ENCODE results near the gene GORASP2.

Gene GORASP2

GRCh38 chr2:170975127-170975942 is 46.3 kb downstream of the GORASP2 start:
- H3K36me3 Mint-ChIP-seq (ENCODE audit: low read depth) = no peaks in the 10 kb centered on the region
- peaks cover 14% of the 10 kb centered on the region for H3K4me1 Mint-ChIP-seq (ENCODE audit: low read depth)
- peaks cover 22% of the 10 kb centered on the region for H3K27me3 Mint-ChIP-seq
- no peak overlapping the region for H3K27ac Mint-ChIP-seq
- no peak overlapping the region for H3K4me3 Mint-ChIP-seq
- H3K9me3 Mint-ChIP-seq = no peaks in the 10 kb centered on the region
- intact Hi-C loops (cut with micrococcal nuclease) = loop anchor here (10.0 kb wide), 1 partner anchor 179 kb away; no protein-coding TSS in a partner anchor

- H3K27ac Mint-ChIP-seq = no peak overlapping the region
- H3K4me1 Mint-ChIP-seq (ENCODE audit: low read depth) = peaks cover 14% of the 10 kb centered on the region
- intact Hi-C loops (cut with micrococcal nuclease) = loop anchor here (10.0 kb wide), 1 partner anchor 179 kb away; no protein-coding TSS in a partner anchor
- no peaks in the 10 kb centered on the region for H3K9me3 Mint-ChIP-seq
- no peaks in the 10 kb centered on the region for H3K36me3 Mint-ChIP-seq (ENCODE audit: low read depth)
- no peak overlapping the region for H3K4me3 Mint-ChIP-seq
- peaks cover 23% of the 10 kb centered on the region for H3K27me3 Mint-ChIP-seq
Observed at GRCh38 chr2:170975943-170976270, 46.9 kb downstream of the GORASP2 start.

GRCh38 chr2:170984079-170984478 is 55.0 kb downstream of the GORASP2 start:
- intact Hi-C loops (cut with micrococcal nuclease) = no loop called here
- H3K27me3 Mint-ChIP-seq = peaks cover 19% of the 10 kb centered on the region

GRCh38 chr2:170985407-170985806 is 56.4 kb downstream of the GORASP2 start:
- peaks cover 19% of the 10 kb centered on the region for H3K27me3 Mint-ChIP-seq
- no peak overlapping the region for H3K4me3 Mint-ChIP-seq
- no peaks in the 10 kb centered on the region for H3K4me1 Mint-ChIP-seq (ENCODE audit: low read depth)
- intact Hi-C loops (cut with micrococcal nuclease) = no loop called here
- H3K9me3 Mint-ChIP-seq = no peaks in the 10 kb centered on the region
- H3K27ac Mint-ChIP-seq = no peak overlapping the region
- peaks cover 32% of the 10 kb centered on the region for H3K36me3 Mint-ChIP-seq (ENCODE audit: low read depth)

More at GRCh38 chr2:170984079-170984478, 55.0 kb downstream of the GORASP2 start:
- Mint-ChIP-seq H3K27ac (no peak overlapping the region), H3K4me3 (no peak overlapping the region), H3K4me1 (ENCODE audit: low read depth) (no peaks in the 10 kb centered on the region), H3K36me3 (ENCODE audit: low read depth) (peaks cover 22% of the 10 kb centered on the region), H3K9me3 (no peaks in the 10 kb centered on the region)

DNA sequence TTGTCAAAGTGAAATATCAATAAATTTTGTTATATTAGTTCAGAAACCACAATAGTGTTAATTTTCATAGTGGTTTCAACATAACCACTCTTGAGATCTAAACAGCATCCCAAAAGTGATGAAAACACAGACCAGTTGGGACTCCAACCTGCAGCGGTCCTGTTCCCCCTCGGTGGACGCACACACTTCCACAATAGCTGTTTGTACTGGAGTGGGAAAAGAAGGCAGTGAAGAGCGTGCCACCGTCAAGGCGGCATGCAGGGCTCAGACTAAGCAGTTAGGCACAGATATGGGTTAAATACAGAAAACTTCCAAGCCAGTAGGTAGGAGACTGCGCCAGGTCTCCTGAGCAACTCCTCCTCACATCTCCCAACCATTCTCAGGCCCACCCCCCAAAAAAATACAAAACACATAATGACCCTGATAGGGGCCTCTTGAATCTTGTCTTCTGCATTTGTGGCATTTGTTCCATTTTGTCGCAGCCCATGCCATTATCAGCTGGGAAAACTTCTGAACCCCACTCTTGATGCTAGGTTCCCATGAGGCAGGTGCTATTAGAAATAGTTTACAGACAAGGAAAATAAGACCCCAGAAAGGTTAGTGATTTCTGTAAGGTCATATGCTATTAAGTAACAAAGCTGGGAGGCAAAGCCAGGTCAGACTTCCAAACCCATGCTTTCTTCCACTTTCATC is 57.7 kb downstream of the GORASP2 start:
- peaks cover 45% of the 10 kb centered on the region for H3K36me3 Mint-ChIP-seq (ENCODE audit: low read depth)
- H3K4me1 Mint-ChIP-seq (ENCODE audit: low read depth) = no peaks in the 10 kb centered on the region
- H3K4me3 Mint-ChIP-seq = no peak overlapping the region
- no peaks in the 10 kb centered on the region for H3K9me3 Mint-ChIP-seq
- no peak overlapping the region for H3K27ac Mint-ChIP-seq
- intact Hi-C loops (cut with micrococcal nuclease) = no loop called here
- peaks cover 12% of the 10 kb centered on the region for H3K27me3 Mint-ChIP-seq

DNA sequence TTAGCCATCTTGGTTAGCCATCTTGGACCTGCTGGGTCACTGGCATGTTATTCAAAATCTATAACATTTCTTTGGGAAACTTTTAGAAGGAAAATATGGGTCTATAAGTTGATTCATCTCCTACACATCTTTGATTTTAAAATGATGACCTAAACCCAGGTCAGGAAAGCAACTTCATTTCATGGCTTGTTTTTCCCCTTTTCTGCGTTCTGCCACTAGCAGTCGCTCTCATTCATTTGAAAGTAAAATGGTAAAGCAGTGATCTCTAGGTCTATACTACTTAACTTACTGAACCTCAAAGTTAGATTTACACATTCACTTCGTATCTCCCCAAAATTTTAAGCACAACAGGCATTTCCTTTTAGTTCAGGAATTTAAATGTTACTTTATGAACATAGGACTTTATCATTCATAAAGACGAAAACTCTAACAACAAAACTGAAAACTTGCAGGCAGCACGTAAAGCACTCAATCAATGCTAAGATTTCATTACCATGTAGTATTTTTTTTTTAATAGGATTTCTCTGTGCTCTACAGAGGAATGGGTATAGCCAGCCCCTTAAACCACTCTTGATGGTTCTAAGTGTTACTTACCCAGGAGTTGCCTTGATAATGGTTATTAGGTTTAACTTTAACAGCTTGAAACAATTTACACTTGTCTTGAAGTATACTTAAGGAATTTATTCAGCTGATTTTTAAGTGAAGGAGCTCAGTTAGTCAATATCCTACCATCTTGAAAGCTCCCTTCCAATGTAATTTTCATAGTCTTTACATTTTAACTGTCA is 62.5 kb downstream of the GORASP2 start:
- Mint-ChIP-seq H3K27ac (no peak overlapping the region), H3K4me1 (ENCODE audit: low read depth) (no peaks in the 10 kb centered on the region), H3K4me3 (no peak overlapping the region), H3K36me3 (ENCODE audit: low read depth) (peaks cover 85% of the 10 kb centered on the region), H3K9me3 (no peaks in the 10 kb centered on the region), H3K27me3 (no peaks in the 10 kb centered on the region)
- intact Hi-C loops (cut with micrococcal nuclease) = no loop called here

GRCh38 chr2:170996316-170996715 is 67.3 kb downstream of the GORASP2 start:
- H3K9me3 Mint-ChIP-seq = no peaks in the 10 kb centered on the region
- intact Hi-C loops (cut with micrococcal nuclease) = no loop called here
- no peaks in the 10 kb centered on the region for H3K27me3 Mint-ChIP-seq
- no peak overlapping the region for H3K4me3 Mint-ChIP-seq
- H3K36me3 Mint-ChIP-seq (ENCODE audit: low read depth) = peaks cover 74% of the 10 kb centered on the region
- H3K4me1 Mint-ChIP-seq (ENCODE audit: low read depth) = no peaks in the 10 kb centered on the region
- H3K27ac Mint-ChIP-seq = no peak overlapping the region

DNA sequence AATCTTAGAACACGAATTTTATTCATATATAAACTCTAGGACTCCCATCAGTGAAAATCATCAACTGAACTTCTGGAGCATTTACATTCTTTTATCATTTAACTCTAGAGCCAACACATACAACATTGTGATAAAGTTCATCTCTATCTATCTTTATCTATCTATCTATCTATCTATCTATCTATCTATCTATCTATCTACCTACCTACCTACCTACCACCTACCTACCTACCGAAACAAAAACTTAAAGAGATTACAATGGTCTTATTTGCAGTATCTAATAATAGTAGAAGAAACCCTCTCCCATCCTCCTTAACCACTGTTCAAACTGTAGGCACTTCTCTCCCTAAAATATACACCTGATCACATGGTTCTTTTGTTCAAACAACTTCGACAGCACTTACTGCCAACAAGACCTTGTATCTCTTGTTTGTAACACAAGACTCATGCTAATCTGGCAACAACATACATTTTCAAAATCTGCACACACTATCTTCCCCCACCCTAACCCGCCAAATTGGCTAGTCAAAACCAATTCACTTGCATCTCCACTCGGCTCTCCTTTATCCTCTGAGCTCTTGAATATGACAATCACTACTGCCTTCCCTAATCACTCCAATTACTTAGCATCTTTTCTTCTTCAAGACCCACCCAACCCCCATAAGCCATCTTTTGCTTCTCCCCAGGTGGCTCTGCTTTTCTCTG is 69.0 kb downstream of the GORASP2 start:
- intact Hi-C loops (cut with micrococcal nuclease) = no loop called here
- no peaks in the 10 kb centered on the region for H3K9me3 Mint-ChIP-seq
- peaks cover 76% of the 10 kb centered on the region for H3K36me3 Mint-ChIP-seq (ENCODE audit: low read depth)
- no peak overlapping the region for H3K27ac Mint-ChIP-seq
- no peaks in the 10 kb centered on the region for H3K4me1 Mint-ChIP-seq (ENCODE audit: low read depth)
- no peak overlapping the region for H3K4me3 Mint-ChIP-seq
- H3K27me3 Mint-ChIP-seq = no peaks in the 10 kb centered on the region

GRCh38 chr2:170999654-171000053 is 70.6 kb downstream of the GORASP2 start:
- H3K27ac Mint-ChIP-seq = no peak overlapping the region
- no peaks in the 10 kb centered on the region for H3K4me1 Mint-ChIP-seq (ENCODE audit: low read depth)
- peaks cover 78% of the 10 kb centered on the region for H3K36me3 Mint-ChIP-seq (ENCODE audit: low read depth)
- intact Hi-C loops (cut with micrococcal nuclease) = no loop called here
- no peaks in the 10 kb centered on the region for H3K9me3 Mint-ChIP-seq
- no peak overlapping the region for H3K4me3 Mint-ChIP-seq
- H3K27me3 Mint-ChIP-seq = no peaks in the 10 kb centered on the region

- no peaks in the 10 kb centered on the region for H3K9me3 Mint-ChIP-seq
- intact Hi-C loops (cut with micrococcal nuclease) = no loop called here
- H3K27ac Mint-ChIP-seq = no peak overlapping the region
- peaks cover 86% of the 10 kb centered on the region for H3K36me3 Mint-ChIP-seq (ENCODE audit: low read depth)
- H3K4me3 Mint-ChIP-seq = no peak overlapping the region
- no peaks in the 10 kb centered on the region for H3K27me3 Mint-ChIP-seq
- H3K4me1 Mint-ChIP-seq (ENCODE audit: low read depth) = no peaks in the 10 kb centered on the region
Observed at GRCh38 chr2:171004363-171004762, 75.3 kb downstream of the GORASP2 start.

DNA sequence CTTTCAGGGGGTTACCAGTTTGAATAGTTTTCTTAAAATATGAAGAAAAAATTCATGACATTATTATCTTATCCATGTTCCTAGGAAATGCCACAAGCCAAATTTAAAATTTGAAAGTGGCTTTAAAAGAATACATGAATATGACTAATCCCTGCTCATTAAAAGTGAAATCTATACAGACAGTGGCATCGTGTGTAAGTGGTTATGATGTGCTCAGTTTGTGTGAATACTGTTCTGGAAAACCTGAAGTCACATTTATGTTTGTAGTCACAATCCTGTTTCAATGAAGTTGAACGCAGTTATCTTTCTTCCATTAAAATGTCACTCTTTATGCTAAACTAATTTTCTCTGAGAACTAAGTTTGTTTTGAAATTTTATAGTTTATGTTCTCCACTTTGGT is 75.8 kb downstream of the GORASP2 start:
- intact Hi-C loops (cut with micrococcal nuclease) = no loop called here
- H3K4me3 Mint-ChIP-seq = no peak overlapping the region
- no peak overlapping the region for H3K27ac Mint-ChIP-seq
- H3K9me3 Mint-ChIP-seq = no peaks in the 10 kb centered on the region
- H3K4me1 Mint-ChIP-seq (ENCODE audit: low read depth) = peaks cover under 1% of the 10 kb centered on the region
- H3K27me3 Mint-ChIP-seq = no peaks in the 10 kb centered on the region
- peaks cover 91% of the 10 kb centered on the region for H3K36me3 Mint-ChIP-seq (ENCODE audit: low read depth)

GRCh38 chr2:171008550-171009205 is 79.6 kb downstream of the GORASP2 start:
- peaks cover 6% of the 10 kb centered on the region for H3K4me1 Mint-ChIP-seq (ENCODE audit: low read depth)

DNA sequence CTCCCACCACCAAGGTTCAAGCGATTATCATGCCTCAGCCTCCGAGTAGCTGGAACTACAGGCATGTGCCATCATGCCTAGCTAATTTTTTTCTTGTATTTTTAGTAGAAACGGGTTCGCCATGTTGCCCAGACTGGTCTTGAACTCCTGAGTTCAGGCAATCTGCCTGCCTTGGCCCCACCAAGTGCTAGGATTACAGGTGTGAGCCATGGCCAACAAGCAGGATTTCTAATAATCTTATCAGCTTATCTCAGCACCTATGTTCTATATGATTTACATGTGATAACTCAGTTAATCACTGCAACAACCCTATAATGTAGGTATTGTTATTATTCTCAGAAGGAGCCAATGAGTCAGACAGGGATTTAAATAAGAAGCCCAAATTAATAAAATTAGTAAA is 80.3 kb downstream of the GORASP2 start:
- intact Hi-C loops (cut with micrococcal nuclease) = no loop called here
- Mint-ChIP-seq H3K27me3 (no peaks in the 10 kb centered on the region), H3K36me3 (ENCODE audit: low read depth) (peaks cover 91% of the 10 kb centered on the region), H3K9me3 (no peaks in the 10 kb centered on the region), H3K4me3 (no peak overlapping the region), H3K27ac (no peak overlapping the region), H3K4me1 (ENCODE audit: low read depth) (peaks cover 6% of the 10 kb centered on the region)

More at GRCh38 chr2:171008550-171009205, 79.6 kb downstream of the GORASP2 start:
- Mint-ChIP-seq H3K27ac (no peak overlapping the region), H3K9me3 (no peaks in the 10 kb centered on the region), H3K4me3 (no peak overlapping the region), H3K36me3 (ENCODE audit: low read depth) (peaks cover 91% of the 10 kb centered on the region), H3K27me3 (no peaks in the 10 kb centered on the region)
- intact Hi-C loops (cut with micrococcal nuclease) = no loop called here
